GM19455 (cell line): ENCODE results near the gene SUB1.
"Not testable (repeated sequence)": the region's sequence is repeated elsewhere in the genome, so short reads cannot be mapped to it uniquely, and the experiment has no call there.

Experiments used
- ATAC-seq: cut with Tn5 transposase; IDR thresholded peaks from one replicate; pipeline ENCODE4 v1.9.1; 2021; ENCODE audit not compliant: unreplicated experiment

The SUB1 gene

GRCh38 chr5:32585446-32586275, at the start of gene SUB1:
TSS of gene SUB1 (plus strand) at chr5:32585557. CDS start at chr5:32588513, 2,956 bp downstream.
- ATAC-seq: peak; percentile 45

GRCh38 chr5:32536246-32536645, 49.1 kb upstream of the SUB1 start:
- ATAC-seq: no peak

- peak; percentile 28 for ATAC-seq
Observed at GRCh38 chr5:32537437-32538029, 47.8 kb upstream of the SUB1 start.

GRCh38 chr5:32538031-32538547, 47.3 kb upstream of the SUB1 start:
- ATAC-seq: peak; percentile 65

- no peak for ATAC-seq
Observed at GRCh38 chr5:32539981-32540845, 45.1 kb upstream of the SUB1 start.

GRCh38 chr5:32541241-32541640, 44.1 kb upstream of the SUB1 start:
- ATAC-seq: no peak

GRCh38 chr5:32542216-32543059, 42.9 kb upstream of the SUB1 start:
- ATAC-seq: peak; percentile 75

- ATAC-seq: no peak
Observed at GRCh38 chr5:32543291-32543690, 42.1 kb upstream of the SUB1 start.

- no peak for ATAC-seq
Observed at GRCh38 chr5:32545102-32545800, 40.1 kb upstream of the SUB1 start.

GRCh38 chr5:32551194-32551593, 34.2 kb upstream of the SUB1 start:
- no peak for ATAC-seq

GRCh38 chr5:32551865-32552264, 33.5 kb upstream of the SUB1 start:
- ATAC-seq: no peak

- not testable (repeated sequence) for ATAC-seq
Observed at GRCh38 chr5:32552491-32552890, 32.9 kb upstream of the SUB1 start.

GRCh38 chr5:32552936-32553335, 32.4 kb upstream of the SUB1 start:
- no peak for ATAC-seq

- not testable (repeated sequence) for ATAC-seq
Observed at GRCh38 chr5:32554181-32554780, 31.1 kb upstream of the SUB1 start.

- ATAC-seq: not testable (repeated sequence)
Observed at GRCh38 chr5:32556543-32556942, 28.8 kb upstream of the SUB1 start.

GRCh38 chr5:32559411-32559810, 25.9 kb upstream of the SUB1 start:
- ATAC-seq: no peak

- ATAC-seq: no peak
Observed at GRCh38 chr5:32559921-32560320, 25.4 kb upstream of the SUB1 start.

- no peak for ATAC-seq
Observed at GRCh38 chr5:32562056-32562455, 23.3 kb upstream of the SUB1 start.

- no peak for ATAC-seq
Observed at GRCh38 chr5:32562843-32563242, 22.5 kb upstream of the SUB1 start.
